ENCODE measurements around the gene ZNF397. TPM values are rescaled to one million over a fixed set of nuclear protein-coding genes. Genes with fewer than 3 reads are reported as not detected.

The ZNF397 gene
- total RNA-seq, 1 donor from 2014 or later: 8.0 TPM

- Mint-ChIP-seq H3K27ac (ENCODE audit: unreplicated experiment) (no peak overlapping the region), H3K4me3 (ENCODE audit: unreplicated experiment) (peak overlapping the region; percentile 96), H3K36me3 (ENCODE audit: low read depth, unreplicated experiment) (peaks cover 17% of the 10 kb centered on the region), H3K9me3 (ENCODE audit: unreplicated experiment) (peaks cover 11% of the 10 kb centered on the region), H3K4me1 (ENCODE audit: low read depth, unreplicated experiment) (peaks cover 11% of the 10 kb centered on the region), H3K27me3 (ENCODE audit: low read depth, unreplicated experiment) (no peaks in the 10 kb centered on the region)
- FAIRE-seq: no peak
- Histone ChIP-seq H2AFZ (ENCODE audit: low read depth, low read length) (no peak overlapping the region), H3K9ac (ENCODE audit: low read length) (peak overlapping the region; percentile 96), H3K79me2 (ENCODE audit: insufficient read depth, low read length) (peaks cover 97% of the 10 kb centered on the region), H3K4me3 (ENCODE audit: insufficient read depth, low read depth, low read length) (peak overlapping the region; percentile 88), H3K27me3 (ENCODE audit: insufficient read depth, low read length) (no peaks in the 10 kb centered on the region), H3K36me3 (ENCODE audit: insufficient read depth, low read length) (peaks cover 12% of the 10 kb centered on the region), H3K27ac (ENCODE audit: low read depth, low read length) (no peak overlapping the region), H4K20me1 (ENCODE audit: insufficient read depth, low read length) (no peaks in the 10 kb centered on the region), H3K4me1 (ENCODE audit: insufficient read depth, low read length) (peaks cover 4% of the 10 kb centered on the region), H3K4me2 (ENCODE audit: low read length) (peak overlapping the region; percentile 87), H3K9me3 (ENCODE audit: insufficient read depth, low read depth, low read length) (peaks cover 5% of the 10 kb centered on the region)
- TF ChIP-seq EZH2 (IDR thresholded peaks at IDR 0.05; ENCODE audit: insufficient read depth, low read length) (no peak), CTCF (IDR thresholded peaks at IDR 0.05; ENCODE audit: insufficient read depth, low read depth, low read length) (no peak)
- DNase-seq (ENCODE audit: low read depth): no peak
Measured at GRCh38 chr18:35291166-35291565, 50.3 kb downstream of the ZNF397 start.

DNA sequence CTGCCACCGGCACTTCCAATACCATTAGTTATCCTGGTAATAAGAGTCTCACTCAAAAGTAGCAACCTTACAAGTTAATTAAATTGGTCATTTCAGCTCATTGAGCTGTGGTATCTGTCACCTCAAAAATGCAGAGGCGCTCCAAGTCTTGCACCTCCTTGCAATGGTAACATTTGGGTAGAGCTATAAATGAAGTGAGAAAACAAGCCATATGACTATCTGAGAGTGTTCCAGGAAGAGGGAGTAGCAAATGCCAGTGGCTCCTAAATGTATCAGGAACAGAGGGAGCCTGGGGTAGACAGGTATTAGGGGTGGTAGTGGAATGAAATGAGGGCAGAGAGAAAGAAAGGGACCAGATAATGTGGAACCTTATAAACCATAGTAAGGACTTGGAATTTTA lies 55.2 kb downstream of the ZNF397 start:
- H3K9me3 ChIP-seq (ENCODE audit: insufficient read depth, low read depth, low read length): peaks cover 13% of the 10 kb centered on the region
- Mint-ChIP-seq H3K4me1 (ENCODE audit: low read depth, unreplicated experiment) (peaks cover 8% of the 10 kb centered on the region), H3K9me3 (ENCODE audit: unreplicated experiment) (peaks cover 20% of the 10 kb centered on the region), H3K27ac (ENCODE audit: unreplicated experiment) (no peak overlapping the region), H3K36me3 (ENCODE audit: low read depth, unreplicated experiment) (peaks cover 46% of the 10 kb centered on the region), H3K4me3 (ENCODE audit: unreplicated experiment) (no peak overlapping the region), H3K27me3 (ENCODE audit: low read depth, unreplicated experiment) (no peaks in the 10 kb centered on the region)
- peaks cover 1% of the 10 kb centered on the region for H3K4me1 ChIP-seq (ENCODE audit: insufficient read depth, low read length)
- H3K27ac ChIP-seq (ENCODE audit: low read depth, low read length): no peak overlapping the region
- H3K27me3 ChIP-seq (ENCODE audit: insufficient read depth, low read length): no peaks in the 10 kb centered on the region
- no peak for FAIRE-seq
- peaks cover 20% of the 10 kb centered on the region for H3K36me3 ChIP-seq (ENCODE audit: insufficient read depth, low read length)
- no peak overlapping the region for H3K4me3 ChIP-seq (ENCODE audit: insufficient read depth, low read depth, low read length)
- TF ChIP-seq CTCF (IDR thresholded peaks at IDR 0.05; ENCODE audit: insufficient read depth, low read depth, low read length): no peak
- no peak for TF ChIP-seq EZH2 (IDR thresholded peaks at IDR 0.05; ENCODE audit: insufficient read depth, low read length)
- H4K20me1 ChIP-seq (ENCODE audit: insufficient read depth, low read length): no peaks in the 10 kb centered on the region
- peaks cover 93% of the 10 kb centered on the region for H3K79me2 ChIP-seq (ENCODE audit: insufficient read depth, low read length)
- H2AFZ ChIP-seq (ENCODE audit: low read depth, low read length): no peak overlapping the region
- H3K9ac ChIP-seq (ENCODE audit: low read length): no peak overlapping the region
- no peak for DNase-seq (ENCODE audit: low read depth)
- no peak overlapping the region for H3K4me2 ChIP-seq (ENCODE audit: low read length)

DNA sequence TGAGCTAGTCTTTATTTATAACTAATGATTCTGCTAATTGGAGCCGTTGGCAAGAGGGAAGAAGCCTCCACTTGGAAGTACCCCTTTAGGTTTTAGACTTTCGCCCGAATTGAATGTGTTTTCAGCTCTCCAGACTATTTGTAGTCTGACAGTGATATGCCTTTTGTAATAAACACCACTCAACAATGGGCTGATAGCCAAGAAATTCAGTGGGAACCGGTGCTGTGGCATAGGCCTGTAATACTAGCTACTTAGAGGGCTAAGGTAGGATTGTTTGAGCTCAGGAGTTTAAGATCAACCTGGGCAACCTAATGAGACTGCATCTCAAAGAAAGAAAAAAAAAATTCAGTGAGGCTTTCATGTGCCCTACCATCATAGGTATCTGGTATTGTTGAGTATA lies 62.8 kb downstream of the ZNF397 start:
- no peak overlapping the region for H3K4me3 ChIP-seq (ENCODE audit: insufficient read depth, low read depth, low read length)
- Mint-ChIP-seq H3K36me3 (ENCODE audit: low read depth, unreplicated experiment) (peaks cover 78% of the 10 kb centered on the region), H3K27me3 (ENCODE audit: low read depth, unreplicated experiment) (no peaks in the 10 kb centered on the region), H3K4me3 (ENCODE audit: unreplicated experiment) (no peak overlapping the region), H3K27ac (ENCODE audit: unreplicated experiment) (no peak overlapping the region), H3K4me1 (ENCODE audit: low read depth, unreplicated experiment) (no peaks in the 10 kb centered on the region), H3K9me3 (ENCODE audit: unreplicated experiment) (peaks cover 59% of the 10 kb centered on the region)
- H3K27ac ChIP-seq (ENCODE audit: low read depth, low read length): no peak overlapping the region
- H2AFZ ChIP-seq (ENCODE audit: low read depth, low read length): no peak overlapping the region
- no peak for TF ChIP-seq EZH2 (IDR thresholded peaks at IDR 0.05; ENCODE audit: insufficient read depth, low read length)
- TF ChIP-seq CTCF (IDR thresholded peaks at IDR 0.05; ENCODE audit: insufficient read depth, low read depth, low read length): no peak
- H4K20me1 ChIP-seq (ENCODE audit: insufficient read depth, low read length): no peaks in the 10 kb centered on the region
- no peak for FAIRE-seq
- peaks cover 38% of the 10 kb centered on the region for H3K36me3 ChIP-seq (ENCODE audit: insufficient read depth, low read length)
- H3K4me1 ChIP-seq (ENCODE audit: insufficient read depth, low read length): no peaks in the 10 kb centered on the region
- H3K4me2 ChIP-seq (ENCODE audit: low read length): no peak overlapping the region
- H3K9ac ChIP-seq (ENCODE audit: low read length): no peak overlapping the region
- peaks cover 52% of the 10 kb centered on the region for H3K9me3 ChIP-seq (ENCODE audit: insufficient read depth, low read depth, low read length)
- no peak for DNase-seq (ENCODE audit: low read depth)
- H3K79me2 ChIP-seq (ENCODE audit: insufficient read depth, low read length): peaks cover 55% of the 10 kb centered on the region
- no peaks in the 10 kb centered on the region for H3K27me3 ChIP-seq (ENCODE audit: insufficient read depth, low read length)
